Endothelial cell of umbilical vein (primary cell): Measurements from ENCODE around the gene ZC2HC1B. TPM values are rescaled to one million over a fixed set of nuclear protein-coding genes. Genes with fewer than 3 reads are reported as not detected.

Source experiments
- BruUV-seq: library from RNA; stranded (reverse); fragments of 400-500 nt; replicated peaks from 2 replicates; lab custom pipeline; 2021; lab: Mats Ljungman, UMichigan
- CTCF ChIA-PET: fragments of 300-600, 350-600 bp; sonication (Branson Sonifier 250); formaldehyde crosslinking; loops from one replicate; lab custom pipeline; 2021; ENCODE audit warnings: antibody characterized with exemption, inconsistent platforms; lab: Charles Lee
- POLR2A ChIA-PET: fragments of 300-600, 350-600 bp; sonication (Branson Sonifier 250); formaldehyde crosslinking; loops from one replicate; lab custom pipeline; 2021; ENCODE audit warnings: antibody characterized with exemption, inconsistent platforms; lab: Charles Lee
- DNase-seq: peaks from one replicate; pipeline ENCODE4 v3.0.0-alpha.2; 2011; ENCODE audit warnings: low read depth, low spot score
- FAIRE-seq: peaks from 2 replicates; lab custom pipeline; 2011; peaks lifted over from hg19 to GRCh38; lab: Jason Lieb, UNC
- H2AFZ ChIP-seq: 2 replicates; pipeline ENCODE4 v1.6.0; 2012; ENCODE audit warnings: low read depth, low read length, control low read depth, inconsistent platforms
- H3K27ac ChIP-seq: 2 replicates; pipeline ENCODE4 v1.5.1; 2011; ENCODE audit warnings: low read depth, mild to moderate bottlenecking, control low read depth, low read length, moderate library complexity; ENCODE audit not compliant: insufficient read depth
- H3K27me3 ChIP-seq, 2 experiments: 2 replicates each; pipeline versions ENCODE4 v1.6.0 to v1.6.1; 2011; ENCODE audit warnings: low read length in 2 of 2, mixed read lengths in 1 of 2; ENCODE audit not compliant: control insufficient read depth in 2 of 2, insufficient read depth in 2 of 2
- H3K36me3 ChIP-seq, 2 experiments: 2 replicates in 1 of 2; 3 replicates in 1 of 2; pipeline ENCODE4 v1.5.1; 2011; ENCODE audit warnings: low read length in 2 of 2, mild to moderate bottlenecking in 1 of 2, moderate library complexity in 1 of 2; ENCODE audit not compliant: control insufficient read depth in 2 of 2, insufficient read depth in 2 of 2; ENCODE audit errors: extremely low read depth in 1 of 2
- H3K4me1 ChIP-seq: 3 replicates; pipeline ENCODE4 v1.5.1; 2011; ENCODE audit warnings: mild to moderate bottlenecking, low read length; ENCODE audit not compliant: control insufficient read depth, insufficient read depth; ENCODE audit errors: extremely low read depth
- H3K4me2 ChIP-seq: 2 replicates; pipeline ENCODE4 v1.6.1; 2011; ENCODE audit warnings: low read length, control low read depth, mixed read lengths; ENCODE audit not compliant: insufficient read depth
- H3K4me3 ChIP-seq, 3 experiments: fragments of 200-600 bp in 1 of 3; sonication (generic), shearing (Covaris generic) in 1 of 3; replicated peaks in 1 of 3; 2 replicates each; pipeline ENCODE4 v1.5.1; 2011 to 2016; ENCODE audit warnings: control low read depth in 3 of 3, low read length in 3 of 3, mild to moderate bottlenecking in 2 of 3, inconsistent platforms in 1 of 3, low read depth in 1 of 3, moderate library complexity in 1 of 3; ENCODE audit not compliant: insufficient read depth in 1 of 3
- H3K79me2 ChIP-seq: 2 replicates; pipeline ENCODE4 v1.6.0; 2012; ENCODE audit warnings: low read length, inconsistent platforms; ENCODE audit not compliant: control insufficient read depth, insufficient read depth
- H3K9ac ChIP-seq: replicated peaks from 2 replicates; pipeline ENCODE3; 2011; ENCODE audit warnings: low read length, control low read depth; ENCODE audit not compliant: insufficient read depth; ENCODE audit errors: extremely low read depth
- H3K9me1 ChIP-seq: replicated peaks from 3 replicates; pipeline ENCODE4 v1.6.0; 2011; ENCODE audit warnings: mild to moderate bottlenecking, low read length; ENCODE audit not compliant: control insufficient read depth, insufficient read depth; ENCODE audit errors: extremely low read depth
- H3K9me3 ChIP-seq: replicated peaks from 2 replicates; pipeline ENCODE4 v1.5.1; 2012; ENCODE audit warnings: low read length, inconsistent platforms; ENCODE audit not compliant: control insufficient read depth, insufficient read depth
- H4K20me1 ChIP-seq: replicated peaks from 2 replicates; pipeline ENCODE3; 2011; ENCODE audit warnings: mild to moderate bottlenecking, low read length; ENCODE audit not compliant: control insufficient read depth, insufficient read depth; ENCODE audit errors: extremely low read depth
- CTCF ChIP-seq, 2 donors: IDR thresholded peaks; 1 replicate in 1 of 2; 2 replicates in 1 of 2; pipeline ENCODE4 v1.5.1; 2011; ENCODE audit warnings: low read length in 2 of 2, mild to moderate bottlenecking in 2 of 2, moderate library complexity in 2 of 2, control low read depth in 1 of 2, inconsistent platforms in 1 of 2, low read depth in 1 of 2; ENCODE audit not compliant: insufficient read depth in 1 of 2; ENCODE audit errors: extremely low read depth in 1 of 2
- EZH2 ChIP-seq: IDR thresholded peaks from 2 replicates; pipeline ENCODE4 v1.6.1; 2012; ENCODE audit warnings: borderline replicate concordance, low read depth, mild to moderate bottlenecking, moderate library complexity, low read length, inconsistent platforms; ENCODE audit not compliant: severe bottlenecking
- FOS ChIP-seq: IDR thresholded peaks from 2 replicates; pipeline ENCODE4 v1.6.1; 2011; ENCODE audit warnings: mild to moderate bottlenecking, low read length, moderate library complexity, borderline replicate concordance; ENCODE audit not compliant: insufficient read depth
- GATA2 ChIP-seq: IDR thresholded peaks from 2 replicates; pipeline ENCODE4 v1.7.0; 2011; ENCODE audit warnings: low read depth, mild to moderate bottlenecking, moderate library complexity, mixed read lengths, low read length; ENCODE audit not compliant: insufficient read length, insufficient read depth
- JUN ChIP-seq: IDR thresholded peaks from 2 replicates; pipeline ENCODE4 v1.6.1; 2011; ENCODE audit warnings: borderline replicate concordance, low read depth; ENCODE audit not compliant: insufficient read length, insufficient read depth
- MAX ChIP-seq: IDR thresholded peaks from 2 replicates; pipeline ENCODE4 v1.6.1; 2011; ENCODE audit not compliant: insufficient read depth, insufficient read length
- MYC ChIP-seq: IDR thresholded peaks from one replicate; pipeline ENCODE4 v1.6.1; 2011; ENCODE audit warnings: mild to moderate bottlenecking, low read depth, low read length
- POLR2A ChIP-seq: IDR thresholded peaks from 2 replicates; pipeline ENCODE4 v1.6.1; 2012; ENCODE audit warnings: low read depth, mild to moderate bottlenecking, control low read depth, low read length
- POLR2AphosphoS5 ChIP-seq: IDR thresholded peaks from 2 replicates; pipeline ENCODE4 v1.6.1; 2012; ENCODE audit warnings: low read depth, mild to moderate bottlenecking, control low read depth, low read length, moderate library complexity; ENCODE audit not compliant: insufficient read depth
- dilution Hi-C: fragments of 300-500 bp; cut with MboI; formaldehyde crosslinking; loops from one replicate; pipeline ENCODE4 v1.15.0; 2019; ENCODE audit warnings: low sequenced_read_pairs; ENCODE audit not compliant: extremely low pct_ligation_motif_present
- intact Hi-C: fragments of 100-400 bp; cut with micrococcal nuclease; formaldehyde crosslinking; loops from one replicate; pipeline ENCODE4 v1.10.0; 2022
- polyA plus RNA-seq, 4 experiments: library from polyadenylated mRNA; depleted of rRNA in 3 of 4; stranded (reverse) in 3 of 4; unstranded in 1 of 4; fragments of >200 nt; gene quantifications; 2 replicates each; pipeline versions ENCODE4 v1.2.1 to v1.2.3, GENCODE V29; 2011 to 2012; ENCODE audit warnings: missing spikeins in 1 of 4
- total RNA-seq: library from RNA; stranded (reverse); gene quantifications from 2 replicates; pipeline ENCODE4 v1.2.3, GENCODE V29; 2021

Gene ZC2HC1B
- total and polyA plus RNA-seq, 2 donors (not counting 3 experiments of a cell fraction or from before 2014, with no cell fraction given): not detected

GRCh38 chr6:143901885-143902750 is 37.8 kb downstream of the ZC2HC1B start:
- dilution Hi-C loops: no loop called here
- Histone ChIP-seq H3K36me3 (no peaks in the 10 kb centered on the region), H3K9me1 (no peaks in the 10 kb centered on the region), H3K4me2 (peak overlapping the region; percentile 26), H2AFZ (peak overlapping the region; percentile 53), H3K27ac (no peak overlapping the region), H3K9ac (no peak overlapping the region), H3K9me3 (no peaks in the 10 kb centered on the region), H3K4me1 (no peaks in the 10 kb centered on the region), H3K79me2 (no peaks in the 10 kb centered on the region), H3K4me3 (no peak overlapping the region), H3K27me3 (peaks cover 0 to 2% of the 10 kb centered on the region in 2 experiments), H4K20me1 (no peaks in the 10 kb centered on the region)
- no peak for FAIRE-seq
- ChIA-PET POLR2A (no interaction called here), CTCF (interaction anchor here (0.6 to 1.3 kb wide), 2 partner anchors 36 to 326 kb away, joined by 3 to 4 read pairs; no protein-coding TSS in a partner anchor)
- intact Hi-C loops: no loop called here
- DNase-seq: peak; percentile 67
- BruUV-seq: no TSS peak
- TF ChIP-seq CTCF (IDR thresholded peaks at IDR 0.05; ENCODE audit: extremely low read depth in 1 of 2, insufficient read depth in 1 of 2, low read depth in 1 of 2, low read length in 2 of 2): no peak
- TF ChIP-seq GATA2: no peak
- TF ChIP-seq POLR2AphosphoS5: no peak

- no peaks in the 10 kb centered on the region for H3K36me3 ChIP-seq
- POLR2A ChIA-PET: no interaction called here
- no peak overlapping the region for H2AFZ ChIP-seq
Observed at GRCh38 chr6:143902827-143903226, 38.6 kb downstream of the ZC2HC1B start.

More at GRCh38 chr6:143902827-143903226, 38.6 kb downstream of the ZC2HC1B start:
- Histone ChIP-seq H3K4me3 (no peak overlapping the region), H3K9me3 (no peaks in the 10 kb centered on the region), H3K27ac (no peak overlapping the region), H3K27me3 (no peaks in the 10 kb centered on the region), H3K9me1 (no peaks in the 10 kb centered on the region), H4K20me1 (no peaks in the 10 kb centered on the region), H3K79me2 (no peaks in the 10 kb centered on the region), H3K9ac (no peak overlapping the region), H3K4me2 (no peak overlapping the region), H3K4me1 (no peaks in the 10 kb centered on the region)
- dilution Hi-C loops (no loop called here), intact Hi-C loops (no loop called here)
- CTCF ChIA-PET: interaction anchor here (1.3 kb wide), 1 partner anchor 327 kb away, joined by 4 read pairs; no protein-coding TSS in a partner anchor
- FAIRE-seq: no peak
- no TSS peak for BruUV-seq
- DNase-seq: no peak
- TF ChIP-seq JUN (no peak), FOS (no peak), GATA2 (no peak), POLR2A (no peak), MYC (no peak), EZH2 (no peak), POLR2AphosphoS5 (no peak), CTCF (IDR thresholded peaks at IDR 0.05; ENCODE audit: extremely low read depth in 1 of 2, insufficient read depth in 1 of 2, low read depth in 1 of 2, low read length in 2 of 2) (no peak), MAX (no peak)
